WERI-Rb-1 (cell line): Measurements from ENCODE around the gene RALA.

Experiments used
- DNase-seq: peaks from one replicate; pipeline ENCODE4 v3.0.0-alpha.2; 2020
- H3K27ac ChIP-seq: fragments of 250-450 bp; sonication (Bioruptor Pico); 2 replicates; pipeline ENCODE4 v1.5.1; 2020; ENCODE audit warnings: mild to moderate bottlenecking, moderate library complexity
- H3K27me3 ChIP-seq: fragments of 250-450 bp; sonication (Bioruptor Pico); 2 replicates; pipeline ENCODE4 v1.5.1; 2021; ENCODE audit warnings: mild to moderate bottlenecking, low read depth, moderate library complexity; ENCODE audit not compliant: insufficient read depth, severe bottlenecking
- H3K36me3 ChIP-seq: fragments of 250-450 bp; sonication (Bioruptor Pico); 2 replicates; pipeline ENCODE4 v1.5.1; 2020; ENCODE audit warnings: mild to moderate bottlenecking, moderate library complexity
- H3K4me3 ChIP-seq: 2 replicates; pipeline ENCODE4 v1.5.1; 2011; ENCODE audit warnings: low read depth, mild to moderate bottlenecking, control low read depth, low read length
- H3K9me3 ChIP-seq: fragments of 250-450 bp; sonication (Bioruptor Pico); 2 replicates; pipeline ENCODE4 v1.5.1; 2021; ENCODE audit warnings: mild to moderate bottlenecking, moderate library complexity; ENCODE audit not compliant: severe bottlenecking
- CTCF ChIP-seq: IDR thresholded peaks from 2 replicates; pipeline ENCODE4 v1.5.1; 2011; ENCODE audit warnings: low read depth, mild to moderate bottlenecking, control low read depth, inconsistent platforms, low read length

RALA gene

GRCh38 chr7:39607865-39608264, 15.5 kb upstream of the RALA start:
- Histone ChIP-seq H3K36me3 (no peaks in the 10 kb centered on the region), H3K27ac (no peak overlapping the region), H3K27me3 (no peaks in the 10 kb centered on the region), H3K4me3 (no peak overlapping the region), H3K9me3 (peaks cover 2% of the 10 kb centered on the region)
- no peak for TF ChIP-seq CTCF
- no peak for DNase-seq

- DNase-seq = no peak
- Histone ChIP-seq H3K36me3 (no peaks in the 10 kb centered on the region), H3K27ac (no peak overlapping the region), H3K9me3 (peaks cover 2% of the 10 kb centered on the region), H3K27me3 (no peaks in the 10 kb centered on the region), H3K4me3 (no peak overlapping the region)
- no peak for TF ChIP-seq CTCF
These were observed 15.1 kb upstream of the RALA start for GRCh38 chr7:39608278-39608677.

DNA sequence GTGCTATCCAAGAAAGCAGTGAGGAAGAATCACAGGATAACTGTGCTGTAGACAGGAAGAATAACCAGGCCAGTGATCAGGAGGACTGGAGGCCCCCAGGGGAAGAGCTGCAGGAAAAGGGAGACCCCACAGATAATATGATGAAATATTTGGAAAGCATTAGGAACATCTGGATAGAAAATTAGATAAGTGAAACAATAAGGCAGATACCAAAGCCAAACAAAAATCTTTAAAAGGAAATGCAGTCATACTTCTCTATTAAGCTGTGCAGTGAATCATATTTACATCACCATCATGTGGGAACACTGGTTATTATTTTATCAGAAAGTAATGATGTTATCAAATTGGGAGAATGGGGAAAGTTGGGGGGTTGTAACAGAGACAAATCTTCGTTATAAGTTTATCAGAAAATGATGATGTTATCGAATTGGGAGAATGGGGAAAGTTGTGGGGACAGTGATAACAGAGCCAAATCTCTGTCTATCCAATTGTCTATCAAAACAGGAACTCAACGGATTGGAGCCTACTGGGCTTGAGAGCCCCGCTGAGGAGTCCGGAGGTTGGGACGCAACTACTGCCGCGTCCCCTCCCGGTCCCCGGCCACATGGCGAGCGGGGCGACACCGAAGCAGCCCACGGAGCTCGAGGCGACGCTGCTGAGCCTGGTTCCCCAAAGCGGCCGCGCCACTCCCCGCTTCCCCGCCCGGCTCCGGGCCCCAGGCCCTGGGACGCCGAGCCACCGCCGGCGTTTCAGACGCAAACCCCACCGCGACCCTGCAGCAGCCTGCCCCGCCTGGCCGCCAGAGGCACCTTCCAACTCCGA, 14.0 kb upstream of the RALA start:
- Histone ChIP-seq H3K9me3 (peaks cover 2% of the 10 kb centered on the region), H3K27me3 (no peaks in the 10 kb centered on the region), H3K27ac (no peak overlapping the region), H3K4me3 (no peak overlapping the region), H3K36me3 (no peaks in the 10 kb centered on the region)
- no peak for DNase-seq
- TF ChIP-seq CTCF = no peak

GRCh38 chr7:39609935-39610263, 13.5 kb upstream of the RALA start:
- no peak for TF ChIP-seq CTCF
- Histone ChIP-seq H3K9me3 (peaks cover 2% of the 10 kb centered on the region), H3K36me3 (no peaks in the 10 kb centered on the region), H3K27me3 (no peaks in the 10 kb centered on the region), H3K27ac (no peak overlapping the region), H3K4me3 (no peak overlapping the region)
- DNase-seq = no peak

DNA sequence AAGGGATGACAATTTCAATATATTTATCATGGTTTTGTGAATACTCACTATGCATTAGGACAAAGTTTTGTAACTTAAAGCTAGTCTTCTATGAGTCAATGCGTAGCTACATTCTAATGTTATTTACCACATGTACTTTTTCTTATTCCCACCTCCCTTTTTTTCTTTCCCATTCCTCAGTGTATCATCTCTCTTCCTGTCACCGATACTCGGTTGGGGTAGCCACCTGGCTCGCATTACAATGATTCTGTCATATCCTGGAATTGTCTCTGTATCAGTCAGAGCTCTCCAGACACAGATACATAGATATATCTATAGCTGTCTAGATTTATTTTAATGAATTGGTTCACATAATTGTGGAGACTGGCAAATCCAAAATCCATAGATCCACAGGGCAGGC, 9.8 kb upstream of the RALA start:
- TF ChIP-seq CTCF = no peak
- H3K27me3 ChIP-seq = no peaks in the 10 kb centered on the region
- no peaks in the 10 kb centered on the region for H3K36me3 ChIP-seq
- H3K27ac ChIP-seq = no peak overlapping the region
- no peaks in the 10 kb centered on the region for H3K9me3 ChIP-seq
- DNase-seq = no peak
- H3K4me3 ChIP-seq = no peak overlapping the region

- no peak for DNase-seq
- H3K27ac ChIP-seq = no peak overlapping the region
- H3K36me3 ChIP-seq = no peaks in the 10 kb centered on the region
- H3K9me3 ChIP-seq = no peaks in the 10 kb centered on the region
- H3K27me3 ChIP-seq = no peaks in the 10 kb centered on the region
- no peak overlapping the region for H3K4me3 ChIP-seq
- TF ChIP-seq CTCF = no peak
These were observed 9.1 kb upstream of the RALA start for GRCh38 chr7:39614299-39614698.
